Lower leg skin (tissue), 3 donors: ENCODE data around the gene OSGEP.

Experiments used
- POLR2A ChIP-seq, 2 donors: fragments of 450-650 bp; IDR thresholded peaks; one replicate each; pipeline ENCODE4 v1.6.1; 2016 to 2017; ENCODE audit warnings: antibody characterized with exemption in 2 of 2, mild to moderate bottlenecking in 1 of 2, moderate library complexity in 1 of 2
- TF ChIP-seq, protein P1 (sequence below), 3 donors: fragments of 450-650 bp; IDR thresholded peaks; one replicate each; pipeline ENCODE4 v1.5.1; 2016; ENCODE audit warnings: antibody characterized with exemption in 3 of 3, mild to moderate bottlenecking in 3 of 3, moderate library complexity in 2 of 3

DNA sequence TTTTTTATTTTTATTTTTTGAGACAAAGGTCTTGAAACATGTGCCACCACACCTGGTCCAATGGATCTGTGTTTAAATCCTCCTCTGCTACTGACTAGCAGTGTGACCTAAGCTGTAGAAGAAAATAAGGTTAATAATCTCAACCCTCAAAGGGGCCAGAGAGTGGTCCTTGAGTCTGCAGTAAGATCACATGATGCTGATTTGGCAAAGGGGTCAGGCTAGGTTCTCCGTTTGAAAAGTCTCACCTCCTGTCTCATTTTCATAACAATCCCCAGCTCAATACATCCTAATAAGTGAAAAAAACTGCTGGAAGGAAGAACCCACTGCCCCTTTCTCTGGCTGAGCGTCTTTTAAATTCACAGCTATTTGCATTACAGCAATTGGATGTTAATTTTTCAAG lies 33.3 kb downstream of the OSGEP start:
- TF ChIP-seq, protein P1, sequence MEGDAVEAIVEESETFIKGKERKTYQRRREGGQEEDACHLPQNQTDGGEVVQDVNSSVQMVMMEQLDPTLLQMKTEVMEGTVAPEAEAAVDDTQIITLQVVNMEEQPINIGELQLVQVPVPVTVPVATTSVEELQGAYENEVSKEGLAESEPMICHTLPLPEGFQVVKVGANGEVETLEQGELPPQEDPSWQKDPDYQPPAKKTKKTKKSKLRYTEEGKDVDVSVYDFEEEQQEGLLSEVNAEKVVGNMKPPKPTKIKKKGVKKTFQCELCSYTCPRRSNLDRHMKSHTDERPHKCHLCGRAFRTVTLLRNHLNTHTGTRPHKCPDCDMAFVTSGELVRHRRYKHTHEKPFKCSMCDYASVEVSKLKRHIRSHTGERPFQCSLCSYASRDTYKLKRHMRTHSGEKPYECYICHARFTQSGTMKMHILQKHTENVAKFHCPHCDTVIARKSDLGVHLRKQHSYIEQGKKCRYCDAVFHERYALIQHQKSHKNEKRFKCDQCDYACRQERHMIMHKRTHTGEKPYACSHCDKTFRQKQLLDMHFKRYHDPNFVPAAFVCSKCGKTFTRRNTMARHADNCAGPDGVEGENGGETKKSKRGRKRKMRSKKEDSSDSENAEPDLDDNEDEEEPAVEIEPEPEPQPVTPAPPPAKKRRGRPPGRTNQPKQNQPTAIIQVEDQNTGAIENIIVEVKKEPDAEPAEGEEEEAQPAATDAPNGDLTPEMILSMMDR (IDR thresholded peaks at IDR 0.05): no peak
- no peak for TF ChIP-seq POLR2A (IDR thresholded peaks at IDR 0.05)
